IPS DF 4.7 (cell line): ENCODE data around the gene STAG1.
"Not testable (repeated sequence)": the region's sequence is repeated elsewhere in the genome, so short reads cannot be mapped to it uniquely, and the experiment has no call there.

Experiments
- DNase-seq: peaks from one replicate; pipeline ENCODE4 v3.0.0-alpha.2; 2013; ENCODE audit warnings: low spot score; ENCODE audit errors: extremely low read depth

The STAG1 gene

DNA sequence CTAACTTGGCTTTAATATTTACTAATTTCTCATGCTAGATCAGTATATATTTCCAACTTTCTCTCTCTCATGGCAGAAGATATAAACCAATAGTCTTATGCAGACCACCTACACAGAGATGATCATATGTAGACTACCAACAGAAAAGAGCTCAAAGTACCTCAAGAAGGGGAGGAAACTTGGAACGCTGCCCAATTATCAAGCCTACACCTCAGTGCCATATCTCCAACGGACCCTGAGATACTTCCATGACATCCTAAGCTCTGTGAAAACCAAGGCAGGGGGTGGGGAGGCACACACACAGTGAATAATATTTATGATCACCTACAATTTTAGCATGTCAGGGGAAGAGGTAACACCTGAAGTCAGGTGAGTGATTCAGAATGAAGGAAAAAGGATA, 100.6 kb downstream of the STAG1 start:
- DNase-seq: no peak

GRCh38 chr3:136650461-136650860, 101.7 kb downstream of the STAG1 start:
- DNase-seq: no peak

DNA sequence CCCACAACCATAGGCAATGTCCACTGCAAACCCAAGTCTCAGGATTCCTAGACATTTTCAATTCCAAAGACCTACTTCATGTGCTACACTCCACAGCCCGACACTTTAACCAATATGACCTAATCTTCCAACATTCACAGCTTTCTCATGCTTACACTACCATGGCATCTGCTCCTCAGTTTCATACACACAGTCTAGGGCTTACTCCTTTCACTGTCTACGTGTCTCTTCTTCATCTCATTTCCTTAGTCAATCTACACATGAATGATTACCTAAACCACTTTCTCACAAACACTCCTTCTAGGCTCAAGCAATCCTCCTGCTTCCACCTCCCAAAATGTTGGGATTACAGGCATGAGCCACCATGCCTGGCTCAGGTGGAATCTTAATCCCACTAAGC, 106.3 kb downstream of the STAG1 start:
- DNase-seq: no peak

DNA sequence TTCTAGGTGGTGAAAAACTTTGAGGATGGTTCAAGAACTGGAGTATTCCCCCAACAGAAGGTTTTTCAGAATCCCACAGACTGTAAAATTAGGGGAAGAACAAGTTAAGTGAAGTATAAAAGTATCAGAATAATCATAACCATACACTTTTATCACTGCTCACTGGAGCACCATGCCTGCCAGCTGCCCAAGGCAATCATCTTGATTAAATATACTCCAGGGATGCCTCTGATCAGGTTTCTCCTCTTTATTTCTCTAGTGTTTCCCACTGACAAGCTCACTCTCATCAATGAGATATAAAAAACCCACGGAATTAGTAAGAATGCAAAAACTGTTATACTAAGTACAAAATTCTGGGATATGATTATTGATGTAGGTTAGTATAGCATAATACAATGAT, 108.0 kb downstream of the STAG1 start:
- no peak for DNase-seq

DNA sequence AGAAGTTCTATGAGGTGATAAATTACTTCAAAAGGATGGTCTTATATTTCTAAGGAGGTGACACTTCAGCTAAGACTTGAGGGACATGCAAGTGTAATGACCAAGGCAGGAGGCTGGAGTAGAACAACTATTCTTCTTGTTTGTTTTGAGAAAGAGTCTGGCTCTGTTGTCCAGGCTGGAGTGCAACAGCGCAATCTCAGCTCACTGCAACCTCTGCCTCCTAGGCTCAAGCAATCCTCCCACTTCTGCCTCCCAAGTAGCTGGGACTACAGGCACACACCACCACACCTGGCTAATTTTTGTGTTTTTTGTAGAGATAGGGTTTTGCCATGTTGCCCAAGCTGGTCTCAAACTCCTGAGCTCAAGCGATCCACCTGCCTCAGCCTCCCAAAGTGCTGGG, 108.8 kb downstream of the STAG1 start:
- not testable (repeated sequence) for DNase-seq

DNA sequence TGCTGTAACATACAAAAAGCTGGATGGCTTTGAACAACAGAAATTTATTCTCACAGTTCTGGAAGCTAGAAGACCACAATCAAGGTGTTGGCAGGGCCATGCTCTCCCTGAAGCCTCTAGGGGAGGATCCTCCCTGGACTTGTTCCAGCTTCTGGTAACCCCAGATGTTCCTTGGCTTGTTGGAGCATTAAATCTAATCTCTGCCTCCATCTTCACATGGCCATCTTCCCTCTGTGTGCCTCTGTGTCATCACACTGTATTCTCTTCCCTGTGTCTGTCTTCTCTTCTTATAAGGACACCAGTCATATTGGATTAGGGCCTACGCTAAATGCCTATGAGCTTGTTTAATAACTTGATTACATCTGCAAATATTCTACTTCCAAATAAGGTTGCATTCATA, 109.5 kb downstream of the STAG1 start:
- DNase-seq: no peak

DNA sequence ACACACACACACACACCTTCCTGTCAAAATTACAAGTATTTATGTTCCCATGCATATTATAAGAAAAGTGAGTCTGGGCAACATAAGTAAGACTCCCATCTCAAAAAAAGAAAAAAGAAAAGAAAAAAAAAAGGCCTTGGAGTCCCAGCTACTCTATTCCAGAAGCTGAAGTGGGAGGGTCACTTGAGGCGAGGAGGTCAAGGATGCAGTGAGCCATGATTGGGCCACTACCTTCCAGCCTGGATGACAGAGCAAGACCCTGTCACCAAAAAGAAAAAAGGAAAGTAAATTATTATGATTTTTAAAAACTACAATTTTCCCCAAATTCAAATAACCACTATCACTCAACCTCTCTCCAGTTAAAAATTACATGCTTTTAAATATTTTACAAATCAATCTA, 113.1 kb downstream of the STAG1 start:
- DNase-seq: no peak

- DNase-seq: no peak
Observed at GRCh38 chr3:136637176-136637575, 115.0 kb downstream of the STAG1 start.

DNA sequence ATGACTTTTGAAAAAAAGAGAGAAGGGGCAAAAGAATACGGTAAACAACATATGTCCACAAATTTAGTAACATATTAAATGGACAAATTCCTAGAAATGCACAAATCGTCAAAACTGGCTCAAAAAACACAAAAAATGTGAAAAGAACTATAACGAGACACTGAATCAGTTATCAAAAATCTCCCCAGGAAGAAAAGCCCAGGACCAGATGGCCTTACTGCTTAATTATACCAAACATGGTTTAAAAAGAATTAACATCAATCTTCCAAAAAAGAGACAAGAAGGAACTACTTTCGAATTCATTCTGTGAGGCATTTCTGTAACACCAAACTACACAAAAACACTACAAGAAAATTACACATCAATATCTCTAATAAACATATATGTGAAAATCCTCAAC, 117.4 kb downstream of the STAG1 start:
- no peak for DNase-seq

DNA sequence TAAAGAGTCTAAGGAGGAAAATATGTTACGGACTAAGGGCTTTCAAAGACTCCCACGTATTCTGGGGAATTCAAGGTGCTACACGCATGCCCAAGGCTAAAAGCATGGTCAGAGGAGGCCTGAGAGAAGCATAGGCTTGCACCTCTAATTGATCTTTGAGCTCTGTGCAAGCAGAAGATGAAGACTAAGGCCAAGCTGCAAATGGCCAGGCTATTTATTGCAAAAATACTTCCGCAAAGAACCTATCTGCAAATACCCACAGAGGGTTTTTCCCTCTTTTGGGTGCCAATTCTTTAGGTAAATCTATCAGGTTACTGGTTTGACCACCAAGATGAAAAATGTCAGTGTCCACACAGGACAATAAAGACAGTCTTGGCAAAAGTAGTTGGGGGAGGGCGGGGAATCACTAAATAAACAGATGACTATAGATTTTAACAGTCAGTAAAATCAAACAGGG, 119.5 kb downstream of the STAG1 start:
- no peak for DNase-seq

DNA sequence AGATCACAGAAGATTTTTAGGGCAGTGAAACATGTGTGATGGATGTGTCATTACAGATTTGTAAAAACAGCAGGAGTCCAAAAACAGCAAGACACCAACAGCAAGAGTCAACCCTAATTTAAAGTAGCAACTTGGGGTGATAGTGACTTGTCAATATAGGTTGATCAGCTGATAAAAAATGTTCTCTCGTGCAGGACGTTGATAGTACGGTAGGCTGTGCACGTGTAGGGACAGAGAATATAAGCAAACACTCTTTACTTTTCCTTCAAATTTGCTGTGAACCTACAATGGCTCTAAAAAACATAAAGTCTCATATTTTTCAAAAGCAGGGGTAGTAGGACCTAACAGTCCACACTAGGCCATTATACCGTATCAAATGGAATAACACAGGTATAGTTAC, 120.8 kb downstream of the STAG1 start:
- no peak for DNase-seq

- no peak for DNase-seq
Observed at GRCh38 chr3:136630915-136631314, 121.3 kb downstream of the STAG1 start.

- no peak for DNase-seq
Observed at GRCh38 chr3:136626493-136626892, 125.7 kb downstream of the STAG1 start.

DNA sequence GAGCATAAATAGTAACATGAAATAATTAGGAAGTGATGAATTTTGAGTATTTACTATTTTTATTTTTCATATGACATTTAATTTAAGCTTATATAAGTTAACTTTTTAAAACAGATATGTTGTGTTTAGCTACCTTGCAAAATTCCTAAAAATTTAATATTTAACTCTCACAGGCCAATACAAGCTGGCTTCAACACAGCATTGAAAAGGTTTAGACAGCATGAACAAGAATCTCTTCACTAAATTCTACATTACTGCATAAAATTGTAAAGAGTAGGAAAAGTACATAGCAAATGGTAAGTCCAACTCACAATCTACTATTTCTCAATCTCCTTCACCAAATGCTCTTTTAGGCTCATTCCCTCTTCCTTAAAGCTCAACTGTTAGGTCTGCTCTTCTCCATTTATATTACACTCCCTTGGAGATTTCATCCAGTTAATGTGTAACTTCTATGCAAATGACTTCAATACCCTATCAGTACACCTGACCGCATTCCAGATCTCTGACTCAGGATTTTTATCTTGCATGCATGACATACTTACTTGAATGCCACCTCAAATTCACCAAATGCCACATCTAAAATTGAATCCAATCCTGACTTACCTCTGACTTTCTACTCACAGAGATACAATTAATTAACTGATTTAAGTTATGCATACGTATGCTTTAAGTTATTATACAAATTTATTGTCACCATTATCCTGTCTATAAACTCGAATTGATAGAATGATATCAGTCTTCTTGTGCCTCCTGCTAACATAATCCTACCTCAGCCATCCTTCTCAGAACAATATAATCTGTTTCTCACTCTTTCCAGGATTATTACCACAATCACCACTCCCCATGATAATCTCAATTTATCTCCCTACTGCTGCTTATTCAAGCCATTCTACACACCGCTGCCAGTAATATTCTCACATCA, 127.0 kb downstream of the STAG1 start:
- DNase-seq: peak; percentile 9

DNA sequence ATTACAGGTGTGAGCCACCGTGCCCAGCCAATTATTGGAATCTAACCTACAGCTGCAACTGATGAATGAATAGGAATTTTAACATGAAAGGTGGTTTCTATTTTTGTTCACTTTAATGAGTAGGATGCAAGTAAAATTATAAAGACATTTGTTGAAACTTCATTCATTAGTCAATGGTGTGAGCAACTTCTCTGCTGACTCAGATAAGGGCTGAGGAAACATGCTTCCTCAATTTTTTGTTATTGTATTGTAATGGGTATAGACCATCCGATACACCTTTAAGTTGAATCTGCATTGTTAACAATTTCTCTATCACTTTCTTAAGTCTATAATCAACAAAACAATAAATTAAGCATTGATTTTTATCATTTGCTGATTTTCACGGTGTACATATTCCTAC, 127.8 kb downstream of the STAG1 start:
- no peak for DNase-seq

GRCh38 chr3:136621628-136622027, 130.6 kb downstream of the STAG1 start:
- DNase-seq: no peak

- DNase-seq: no peak
Observed at GRCh38 chr3:136620436-136620835, 131.7 kb downstream of the STAG1 start.

DNA sequence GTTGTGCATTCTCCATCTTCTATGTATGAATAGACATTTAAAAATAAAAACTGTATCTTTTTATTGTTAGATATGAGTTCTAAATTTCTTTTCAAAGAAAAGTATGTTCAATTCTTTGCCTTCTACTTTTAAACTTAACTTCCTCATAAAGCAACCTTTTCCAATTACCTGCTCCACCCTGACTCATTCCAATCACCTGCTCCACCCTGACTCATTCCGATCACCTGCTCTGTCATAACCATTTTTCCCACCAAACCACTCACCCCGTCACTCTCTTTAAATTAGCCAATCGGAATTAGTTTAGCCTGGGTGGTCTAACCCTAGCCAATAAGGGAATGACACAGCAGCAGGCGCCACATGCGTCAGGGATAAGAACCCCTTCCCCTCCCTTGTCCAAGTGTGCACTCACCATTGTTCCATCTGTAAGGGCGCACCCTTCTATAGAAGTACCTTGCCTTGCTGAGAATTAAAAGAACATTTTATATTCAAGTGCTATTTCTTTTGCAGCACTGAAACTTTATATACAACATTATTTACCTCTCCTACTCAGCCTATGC, 134.1 kb downstream of the STAG1 start:
- DNase-seq: not testable (repeated sequence)

DNA sequence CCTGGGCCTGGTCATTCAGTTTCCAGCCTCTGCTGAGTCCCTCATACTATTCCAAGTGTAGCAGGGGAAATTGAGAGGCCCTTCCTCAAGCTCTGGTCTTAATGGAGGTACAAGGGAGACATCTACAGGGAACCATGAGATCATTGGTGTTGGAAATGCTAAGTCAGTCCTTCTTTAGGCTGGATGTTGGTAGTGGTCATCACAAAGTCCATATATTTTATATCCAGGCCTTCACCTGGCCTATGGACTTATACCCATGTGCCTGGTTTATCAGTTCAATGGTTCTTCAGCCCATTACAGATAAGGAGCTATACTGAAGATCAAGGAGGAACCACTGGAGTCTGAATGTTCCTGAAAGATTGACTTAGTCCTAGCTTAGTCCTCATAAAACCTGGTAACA, 135.0 kb downstream of the STAG1 start:
- no peak for DNase-seq

GRCh38 chr3:136612512-136612911, 139.7 kb downstream of the STAG1 start:
- no peak for DNase-seq

DNA sequence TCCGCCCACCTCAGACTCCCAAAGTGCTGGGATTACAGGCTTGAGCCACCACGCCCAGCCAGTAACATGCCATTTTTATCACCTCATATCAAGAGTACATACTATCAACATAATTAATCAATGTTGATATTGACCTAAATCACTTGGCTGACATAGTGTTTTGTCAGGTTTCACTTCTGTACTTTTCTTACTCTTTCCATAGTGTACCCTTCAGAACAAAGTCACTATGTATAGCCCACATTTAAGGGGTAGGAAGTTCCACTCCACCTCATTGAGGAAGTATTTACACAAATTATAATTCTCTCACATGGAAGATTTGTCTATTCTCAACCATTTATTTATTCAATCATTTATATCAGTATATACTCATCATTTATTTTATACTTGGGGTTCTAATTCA, 145.2 kb downstream of the STAG1 start:
- DNase-seq: no peak

DNA sequence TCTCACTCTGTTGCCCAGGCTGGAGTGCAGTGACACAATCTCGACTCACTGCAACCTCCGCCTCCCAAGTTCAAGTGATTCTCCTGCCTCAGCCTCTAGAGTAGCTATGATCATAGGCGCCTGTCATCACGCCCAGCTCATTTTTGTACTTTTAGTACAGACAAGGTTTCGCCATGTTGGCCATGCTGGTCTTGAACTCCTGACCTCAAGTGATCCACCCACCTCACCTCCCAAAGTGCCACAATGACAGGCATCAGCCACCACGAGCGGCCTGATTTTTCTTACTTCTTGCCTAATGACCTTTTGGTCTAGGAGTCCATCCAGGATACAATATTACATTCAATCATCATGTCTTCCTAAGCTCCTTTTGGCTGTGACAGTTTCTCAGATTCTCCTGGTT, 146.0 kb downstream of the STAG1 start:
- DNase-seq: not testable (repeated sequence)

DNA sequence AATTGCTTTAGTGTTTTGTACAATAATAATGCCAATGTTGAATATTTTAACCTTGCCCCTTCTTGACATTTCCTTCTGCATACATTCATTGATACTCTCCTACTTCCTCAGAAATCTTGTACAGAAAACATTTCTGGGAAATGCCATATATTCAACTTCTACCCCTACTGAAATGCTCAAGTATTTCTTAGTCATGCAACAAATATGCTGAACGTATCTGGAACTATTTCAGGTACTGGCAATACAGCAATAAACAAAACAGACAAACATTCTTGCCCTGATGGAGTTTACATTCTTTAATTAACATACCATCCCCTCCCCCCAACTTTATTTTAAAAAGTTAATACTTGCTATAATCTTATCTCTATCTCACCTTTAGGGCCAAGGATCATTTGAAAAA, 147.2 kb downstream of the STAG1 start:
- no peak for DNase-seq
